Memory B cell (primary cell): ENCODE measurements around the gene SLC31A2.
"Not testable (repeated sequence)": the region's sequence is repeated elsewhere in the genome, so short reads cannot be mapped to it uniquely, and the experiment has no call there.

ENCODE experiments used
- ATAC-seq: fragments of 150-1000 bp; cut with Tn5 transposase; 2 replicates; pipeline ENCODE4 v1.10.0; 2021; ENCODE audit warnings: low read depth, mild to moderate bottlenecking, moderate library complexity
- DNase-seq, 2 donors: peaks; one replicate each; pipeline ENCODE4 v3.0.0; 2022; ENCODE audit warnings: low spot score in 2 of 2
- H3K27ac Mint-ChIP-seq: one replicate; pipeline ENCODE4 v1.8.0; 2022; ENCODE audit warnings: mild to moderate bottlenecking, moderate library complexity, mixed read lengths
- H3K27me3 Mint-ChIP-seq: one replicate; pipeline ENCODE4 v1.8.0; 2022; ENCODE audit warnings: mixed read lengths
- H3K36me3 Mint-ChIP-seq: one replicate; pipeline ENCODE4 v1.8.0; 2022; ENCODE audit warnings: mild to moderate bottlenecking, mixed read lengths
- H3K4me1 Mint-ChIP-seq: one replicate; pipeline ENCODE4 v1.8.0; 2022; ENCODE audit warnings: mixed read lengths
- H3K4me3 Mint-ChIP-seq: one replicate; pipeline ENCODE4 v1.8.0; 2022; ENCODE audit warnings: mild to moderate bottlenecking, moderate library complexity, mixed read lengths
- H3K9me3 Mint-ChIP-seq: one replicate; pipeline ENCODE4 v1.8.0; 2022; ENCODE audit warnings: mixed read lengths

The SLC31A2 gene

GRCh38 chr9:113139953-113140352 lies 10.9 kb upstream of the SLC31A2 start:
- ATAC-seq (no peak), DNase-seq (no peak)
- Mint-ChIP-seq H3K9me3 (peaks cover 8% of the 10 kb centered on the region), H3K4me1 (no peaks in the 10 kb centered on the region), H3K4me3 (no peak overlapping the region), H3K36me3 (peaks cover 3% of the 10 kb centered on the region), H3K27ac (no peak overlapping the region), H3K27me3 (peaks cover 16% of the 10 kb centered on the region)

DNA sequence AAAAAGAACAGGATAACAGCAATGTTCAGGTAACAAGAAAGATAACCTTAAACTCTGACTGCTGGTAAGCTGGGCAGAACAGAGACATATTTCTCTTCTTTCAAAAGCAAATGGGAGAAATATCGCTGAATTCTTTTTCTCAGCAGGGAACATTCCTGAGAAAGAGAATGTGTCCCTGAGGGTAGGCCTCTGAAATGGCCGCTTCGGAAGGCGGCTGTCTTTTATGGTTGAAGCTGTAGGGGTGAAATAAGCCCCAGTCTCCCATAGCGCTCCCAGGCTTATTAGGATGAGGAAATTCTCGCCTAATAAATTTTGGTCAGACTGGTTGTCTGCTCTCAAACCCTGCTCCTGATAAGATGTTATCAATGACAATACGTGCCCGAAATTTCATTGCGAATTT lies 9.9 kb upstream of the SLC31A2 start:
- peaks cover 18% of the 10 kb centered on the region for H3K27me3 Mint-ChIP-seq
- not testable (repeated sequence) for H3K4me3 Mint-ChIP-seq

DNA sequence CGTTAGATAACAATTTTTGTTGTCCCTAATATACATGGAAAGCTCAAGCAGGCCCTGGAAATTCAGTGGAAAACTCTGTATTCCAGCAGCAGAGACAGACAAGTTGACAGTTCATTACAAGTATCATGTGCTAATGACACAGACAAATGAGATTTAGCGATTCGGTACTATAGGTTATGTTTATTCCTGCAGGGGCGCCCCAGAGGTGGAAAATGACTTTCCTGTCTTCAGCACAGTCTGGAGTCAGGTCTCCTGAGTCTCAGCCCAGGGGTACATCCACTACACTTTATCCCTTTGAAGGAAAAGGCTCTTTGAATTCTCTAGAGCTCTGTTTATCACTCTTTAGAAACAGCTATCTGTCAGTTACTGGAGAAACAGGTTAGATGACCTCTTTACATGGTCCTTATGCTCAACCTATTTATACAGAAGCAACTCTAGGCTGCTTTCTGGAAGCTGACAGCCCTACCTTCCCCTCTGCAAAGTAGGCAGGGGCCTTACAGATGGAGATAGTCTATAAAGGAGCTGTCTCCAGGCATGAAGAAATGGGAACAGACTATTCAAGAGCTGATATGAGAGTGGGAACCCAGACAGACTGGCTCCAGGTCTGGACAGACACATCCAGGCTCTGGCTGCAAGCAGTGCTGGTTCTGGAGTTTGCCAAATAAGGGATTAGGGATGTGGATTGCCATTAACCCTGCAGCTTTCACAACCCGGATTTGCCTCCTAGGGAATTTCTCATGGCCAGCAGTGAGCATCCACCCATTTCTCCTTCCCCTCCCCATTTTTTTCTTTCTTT lies 7.2 kb upstream of the SLC31A2 start:
- Mint-ChIP-seq H3K27ac (no peak overlapping the region), H3K27me3 (peaks cover 21% of the 10 kb centered on the region), H3K36me3 (peaks cover 3% of the 10 kb centered on the region), H3K4me3 (no peak overlapping the region), H3K4me1 (no peaks in the 10 kb centered on the region), H3K9me3 (peaks cover 8% of the 10 kb centered on the region)
- DNase-seq (no peak), ATAC-seq (no peak)

More for the DNA sequence above, 9.9 kb upstream of the SLC31A2 start:
- H3K4me1 Mint-ChIP-seq, H3K9me3 Mint-ChIP-seq, ATAC-seq, DNase-seq, H3K36me3 Mint-ChIP-seq, H3K27ac Mint-ChIP-seq: not testable (repeated sequence)

DNA sequence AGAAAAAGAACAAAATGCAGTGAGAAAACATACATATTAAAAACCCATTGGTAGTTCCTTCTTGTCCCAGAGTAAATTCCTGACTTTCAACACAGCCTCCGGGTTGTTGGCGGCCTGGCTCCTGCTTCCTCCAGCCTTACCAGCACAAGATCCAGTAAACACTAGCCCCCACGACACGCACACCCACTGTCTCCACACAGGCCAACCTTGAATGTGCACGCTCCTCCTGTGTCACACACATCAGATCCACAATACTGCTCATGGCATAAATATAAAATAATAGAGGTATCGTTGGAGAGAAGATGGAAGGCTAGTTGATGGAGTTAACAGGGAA lies 2.5 kb upstream of the SLC31A2 start:
- DNase-seq: no peak
- ATAC-seq: no peak
- no peaks in the 10 kb centered on the region for H3K9me3 Mint-ChIP-seq
- peaks cover 14% of the 10 kb centered on the region for H3K27me3 Mint-ChIP-seq
- peaks cover 3% of the 10 kb centered on the region for H3K4me1 Mint-ChIP-seq
- no peak overlapping the region for H3K4me3 Mint-ChIP-seq
- no peak overlapping the region for H3K27ac Mint-ChIP-seq
- peaks cover 3% of the 10 kb centered on the region for H3K36me3 Mint-ChIP-seq

DNA sequence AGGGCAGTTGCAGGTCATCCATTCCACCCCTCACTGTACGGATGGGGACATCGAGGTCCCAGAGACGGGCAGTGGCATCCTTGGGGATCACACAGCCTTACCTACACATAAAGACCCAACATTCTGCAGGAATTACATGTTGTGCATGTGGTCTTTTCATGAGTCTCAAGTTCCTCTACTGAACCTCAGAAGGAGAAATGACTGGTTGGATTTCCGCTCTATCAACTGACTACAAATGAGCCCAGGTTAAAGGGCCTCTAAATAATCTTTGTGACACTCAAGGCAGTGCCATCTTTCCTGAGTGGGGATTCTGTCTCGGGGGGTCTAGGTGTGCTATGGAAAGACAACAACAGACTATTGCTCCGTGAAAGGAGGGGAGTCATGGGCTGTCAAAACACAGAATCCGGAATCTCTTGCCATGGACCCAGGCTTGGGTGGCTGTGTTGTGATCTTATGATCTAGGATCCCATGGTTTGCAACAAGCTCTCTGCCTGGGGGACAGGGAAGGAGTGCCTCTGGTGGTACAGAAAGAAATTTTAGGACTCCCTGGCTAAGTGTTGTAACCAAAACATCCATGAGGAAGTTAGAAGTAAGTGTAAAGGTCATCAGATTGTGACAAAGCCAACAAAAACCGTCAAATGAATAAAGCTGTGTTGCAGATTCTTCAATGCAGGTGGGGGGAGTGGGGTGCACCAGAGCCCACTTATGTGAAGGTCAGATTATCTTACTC lies 1.9 kb upstream of the SLC31A2 start:
- Mint-ChIP-seq H3K9me3 (no peaks in the 10 kb centered on the region), H3K4me1 (peaks cover 3% of the 10 kb centered on the region), H3K27ac (no peak overlapping the region), H3K27me3 (peaks cover 14% of the 10 kb centered on the region), H3K4me3 (no peak overlapping the region), H3K36me3 (peaks cover 3% of the 10 kb centered on the region)
- no peak for ATAC-seq
- DNase-seq: no peak

- H3K9me3 Mint-ChIP-seq, H3K27ac Mint-ChIP-seq, ATAC-seq, H3K4me1 Mint-ChIP-seq, DNase-seq, H3K36me3 Mint-ChIP-seq: not testable (repeated sequence)
- H3K27me3 Mint-ChIP-seq: peaks cover 13% of the 10 kb centered on the region
- H3K4me3 Mint-ChIP-seq: peak overlapping the region; percentile 24
Observed at GRCh38 chr9:113149561-113149960, 1.2 kb upstream of the SLC31A2 start.

- no peaks in the 10 kb centered on the region for H3K36me3 Mint-ChIP-seq
- H3K4me3 Mint-ChIP-seq: peak overlapping the region; percentile 60
- no peak overlapping the region for H3K27ac Mint-ChIP-seq
- H3K27me3 Mint-ChIP-seq: no peaks in the 10 kb centered on the region
- ATAC-seq (no peak), DNase-seq (no peak)
- no peaks in the 10 kb centered on the region for H3K9me3 Mint-ChIP-seq
- H3K4me1 Mint-ChIP-seq: peaks cover 10% of the 10 kb centered on the region
Observed at GRCh38 chr9:113151696-113152630, 1.2 kb downstream of the SLC31A2 start.

DNA sequence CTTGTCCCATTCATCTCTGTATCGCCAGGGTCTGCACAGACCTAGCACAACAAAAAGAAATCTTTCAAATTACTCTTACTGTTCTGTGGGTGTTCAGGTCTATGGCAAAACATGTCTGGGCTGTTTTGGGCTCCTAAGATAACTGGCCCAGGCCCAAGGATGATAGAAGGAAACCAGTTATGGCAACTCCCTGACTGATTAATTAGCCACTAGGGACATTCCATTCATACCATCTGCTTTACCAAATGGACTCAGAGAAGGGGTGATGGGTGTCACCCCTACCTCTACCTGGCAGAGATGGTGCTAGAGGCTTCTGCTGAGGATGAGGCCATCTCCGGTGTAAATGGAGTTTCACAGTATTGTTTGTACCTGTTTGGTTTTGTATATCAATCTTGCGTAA lies 1.9 kb downstream of the SLC31A2 start:
- Mint-ChIP-seq H3K36me3 (no peaks in the 10 kb centered on the region), H3K27me3 (no peaks in the 10 kb centered on the region), H3K27ac (no peak overlapping the region), H3K4me3 (peak overlapping the region; percentile 59), H3K4me1 (peaks cover 10% of the 10 kb centered on the region), H3K9me3 (no peaks in the 10 kb centered on the region)
- no peak for ATAC-seq
- no peak for DNase-seq

GRCh38 chr9:113153599-113153998 lies 2.8 kb downstream of the SLC31A2 start:
- Mint-ChIP-seq H3K4me3 (no peak overlapping the region), H3K36me3 (peaks cover 3% of the 10 kb centered on the region), H3K27me3 (no peaks in the 10 kb centered on the region), H3K27ac (no peak overlapping the region), H3K9me3 (no peaks in the 10 kb centered on the region), H3K4me1 (peaks cover 10% of the 10 kb centered on the region)
- DNase-seq (no peak), ATAC-seq (no peak)

DNA sequence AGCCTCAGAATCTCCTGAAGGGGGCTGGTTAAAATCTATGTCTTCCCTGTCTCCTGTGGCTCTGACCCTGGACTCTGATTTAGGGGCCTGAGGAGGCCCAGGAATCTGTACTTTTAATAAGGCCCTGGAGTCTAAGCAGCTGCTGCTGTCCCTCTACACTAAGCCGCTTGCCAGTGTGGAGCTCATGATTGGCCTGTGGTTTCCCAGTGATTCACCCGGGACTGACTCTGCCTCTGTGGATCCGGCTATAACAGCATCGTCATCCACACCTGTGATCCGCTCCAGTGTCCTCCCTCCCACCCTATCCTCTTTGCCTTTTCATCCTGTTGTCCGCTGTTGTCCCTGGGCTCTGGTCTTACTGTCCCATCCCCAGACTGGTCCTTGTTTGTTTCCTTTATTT lies 3.7 kb downstream of the SLC31A2 start:
- Mint-ChIP-seq H3K4me3 (no peak overlapping the region), H3K36me3 (peaks cover 6% of the 10 kb centered on the region), H3K4me1 (peaks cover 10% of the 10 kb centered on the region), H3K9me3 (no peaks in the 10 kb centered on the region), H3K27ac (no peak overlapping the region), H3K27me3 (no peaks in the 10 kb centered on the region)
- ATAC-seq: no peak
- DNase-seq: no peak

DNA sequence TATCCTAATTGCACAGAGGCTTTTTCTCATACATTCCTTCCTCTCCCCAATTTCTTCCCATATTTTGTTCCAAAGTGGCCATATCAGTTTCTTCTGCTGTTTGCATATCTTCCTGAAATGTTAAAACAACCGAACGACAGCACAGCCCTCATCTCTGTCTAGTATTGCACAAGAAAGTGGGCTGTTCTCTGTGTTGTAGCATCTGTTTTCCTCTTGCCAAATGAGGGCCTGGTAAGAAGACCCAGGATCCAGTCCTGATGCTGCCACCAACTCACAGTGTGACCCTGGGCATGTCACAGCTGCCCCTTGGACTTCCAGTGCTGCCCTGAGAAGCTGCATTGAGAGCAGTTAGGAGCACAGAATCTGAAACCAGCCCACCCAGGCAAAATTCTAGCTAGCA lies 4.1 kb downstream of the SLC31A2 start:
- no peak overlapping the region for H3K27ac Mint-ChIP-seq
- H3K9me3 Mint-ChIP-seq: no peaks in the 10 kb centered on the region
- H3K4me1 Mint-ChIP-seq: peaks cover 10% of the 10 kb centered on the region
- DNase-seq (no peak), ATAC-seq (no peak)
- no peaks in the 10 kb centered on the region for H3K27me3 Mint-ChIP-seq
- H3K36me3 Mint-ChIP-seq: peaks cover 6% of the 10 kb centered on the region
- H3K4me3 Mint-ChIP-seq: no peak overlapping the region

DNA sequence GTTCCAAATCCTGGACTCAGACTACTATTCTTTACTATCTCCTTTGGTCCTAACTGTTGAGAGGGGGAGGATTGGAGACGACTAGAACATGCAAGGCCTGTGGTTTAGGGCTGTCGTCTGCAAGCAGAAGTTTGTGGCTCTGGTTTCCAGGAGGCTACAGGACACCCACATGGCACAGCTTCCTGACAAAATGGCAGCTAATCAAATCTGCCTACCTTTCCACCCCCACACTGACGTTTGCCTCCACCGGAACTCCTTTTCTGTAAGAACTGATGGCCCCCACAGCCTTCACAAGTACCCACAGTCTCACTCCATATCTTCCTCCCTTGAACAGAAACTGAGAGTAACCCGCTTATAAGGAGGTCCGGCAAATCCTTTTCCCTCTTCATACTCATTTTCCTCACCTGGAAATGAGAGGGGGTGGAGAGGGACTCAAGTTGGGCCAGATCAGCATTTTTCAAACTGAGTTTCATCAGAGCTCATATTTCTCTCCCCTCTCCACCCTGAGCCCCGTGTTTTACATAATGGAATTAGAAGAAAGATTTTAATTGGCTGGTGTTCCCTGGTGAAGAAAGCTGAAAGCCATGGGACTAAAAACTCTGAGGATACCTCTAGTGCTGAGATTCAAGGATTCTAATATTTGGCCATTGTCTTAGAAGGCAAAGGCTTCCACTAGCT lies 5.2 kb downstream of the SLC31A2 start:
- no peak overlapping the region for H3K4me3 Mint-ChIP-seq
- no peaks in the 10 kb centered on the region for H3K9me3 Mint-ChIP-seq
- ATAC-seq (peak; percentile 50), DNase-seq (no peak)
- peaks cover 10% of the 10 kb centered on the region for H3K4me1 Mint-ChIP-seq
- no peaks in the 10 kb centered on the region for H3K27me3 Mint-ChIP-seq
- peaks cover 9% of the 10 kb centered on the region for H3K36me3 Mint-ChIP-seq
- H3K27ac Mint-ChIP-seq: peak overlapping the region; percentile 58

DNA sequence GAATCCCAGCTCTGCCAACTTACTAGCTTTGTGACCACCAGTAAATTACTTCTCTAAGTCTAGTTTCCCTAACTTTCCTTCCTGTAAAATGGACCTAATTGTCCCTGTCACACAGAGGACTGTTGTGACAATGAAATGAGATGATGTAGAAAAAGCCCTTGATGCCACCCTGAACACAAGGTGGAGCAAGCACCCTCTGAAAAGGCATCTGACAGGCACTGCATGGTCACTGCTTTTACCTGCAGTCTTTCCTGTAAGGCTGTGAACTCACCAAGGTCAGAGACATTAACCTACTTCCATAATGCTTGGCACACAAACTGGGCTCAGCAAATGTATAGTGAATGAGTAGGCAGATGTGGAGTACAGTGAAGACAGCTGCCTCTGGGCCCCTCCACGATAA lies 6.1 kb downstream of the SLC31A2 start:
- DNase-seq (no peak), ATAC-seq (no peak)
- no peak overlapping the region for H3K4me3 Mint-ChIP-seq
- peaks cover 10% of the 10 kb centered on the region for H3K4me1 Mint-ChIP-seq
- H3K27me3 Mint-ChIP-seq: no peaks in the 10 kb centered on the region
- no peaks in the 10 kb centered on the region for H3K9me3 Mint-ChIP-seq
- peak overlapping the region; percentile 58 for H3K27ac Mint-ChIP-seq
- H3K36me3 Mint-ChIP-seq: peaks cover 10% of the 10 kb centered on the region
